Measurements from ENCODE around the gene SAMD9.
A peak's percentile ranks its signal among the peaks of the same experiment; 100 is the strongest.
"Not testable (repeated sequence)": the region's sequence is repeated elsewhere in the genome, so short reads cannot be mapped to it uniquely, and the experiment has no call there.

Gene SAMD9

GRCh38 chr7:93060865-93061264 is 56.9 kb downstream of the SAMD9 start:
- no peaks in the 10 kb centered on the region for H3K79me2 ChIP-seq
- H3K36me3 ChIP-seq (ENCODE audit: control insufficient read depth, insufficient read depth, low read length): no peaks in the 10 kb centered on the region
- H3K27me3 ChIP-seq (ENCODE audit: control insufficient read depth, insufficient read depth, low read length): no peaks in the 10 kb centered on the region
- H3K4me3 ChIP-seq (ENCODE audit: low read depth, low read length): no peak overlapping the region
- no peak for TF ChIP-seq CTCF (IDR thresholded peaks at IDR 0.05)
- no peak overlapping the region for H3K4me2 ChIP-seq (ENCODE audit: low read length)
- H3K4me1 ChIP-seq: peaks cover 4% of the 10 kb centered on the region
- H3K9me3 ChIP-seq (ENCODE audit: control insufficient read depth, low read length): no peaks in the 10 kb centered on the region
- H2AFZ ChIP-seq: no peak overlapping the region
- no peak overlapping the region for H3K27ac ChIP-seq
- no peak overlapping the region for H3K9ac ChIP-seq

GRCh38 chr7:93060025-93060424 is 57.8 kb downstream of the SAMD9 start:
- Histone ChIP-seq H3K36me3 (ENCODE audit: control insufficient read depth, insufficient read depth, low read length) (no peaks in the 10 kb centered on the region), H3K4me1 (peaks cover 4% of the 10 kb centered on the region), H3K27ac (no peak overlapping the region), H3K79me2 (no peaks in the 10 kb centered on the region), H3K27me3 (ENCODE audit: control insufficient read depth, insufficient read depth, low read length) (no peaks in the 10 kb centered on the region), H3K9ac (no peak overlapping the region), H3K9me3 (ENCODE audit: control insufficient read depth, low read length) (no peaks in the 10 kb centered on the region), H3K4me3 (ENCODE audit: low read depth, low read length) (no peak overlapping the region), H2AFZ (no peak overlapping the region), H3K4me2 (ENCODE audit: low read length) (no peak overlapping the region)
- TF ChIP-seq CTCF (IDR thresholded peaks at IDR 0.05): no peak

- H3K27ac ChIP-seq; H3K4me1 ChIP-seq; H3K4me3 ChIP-seq (ENCODE audit: low read depth, low read length); H3K9me3 ChIP-seq (ENCODE audit: control insufficient read depth, low read length); H3K79me2 ChIP-seq; H3K27me3 ChIP-seq (ENCODE audit: control insufficient read depth, insufficient read depth, low read length); H3K4me2 ChIP-seq (ENCODE audit: low read length); H3K9ac ChIP-seq; H2AFZ ChIP-seq; H3K36me3 ChIP-seq (ENCODE audit: control insufficient read depth, insufficient read depth, low read length): not testable (repeated sequence)
Measured at GRCh38 chr7:93056621-93057020, 61.2 kb downstream of the SAMD9 start.

- Histone ChIP-seq H3K9me3 (ENCODE audit: control insufficient read depth, low read length) (no peaks in the 10 kb centered on the region), H3K36me3 (ENCODE audit: control insufficient read depth, insufficient read depth, low read length) (no peaks in the 10 kb centered on the region), H3K4me2 (ENCODE audit: low read length) (no peak overlapping the region), H3K9ac (no peak overlapping the region), H3K27me3 (ENCODE audit: control insufficient read depth, insufficient read depth, low read length) (no peaks in the 10 kb centered on the region), H3K79me2 (no peaks in the 10 kb centered on the region), H2AFZ (no peak overlapping the region), H3K27ac (no peak overlapping the region), H3K4me1 (no peaks in the 10 kb centered on the region), H3K4me3 (ENCODE audit: low read depth, low read length) (no peak overlapping the region)
- peak; percentile 80 for TF ChIP-seq CTCF (IDR thresholded peaks at IDR 0.05)
Measured at GRCh38 chr7:93055543-93056107, 62.2 kb downstream of the SAMD9 start.

GRCh38 chr7:93054975-93055374 is 62.8 kb downstream of the SAMD9 start:
- Histone ChIP-seq H3K27me3 (ENCODE audit: control insufficient read depth, insufficient read depth, low read length) (no peaks in the 10 kb centered on the region), H3K4me1 (no peaks in the 10 kb centered on the region), H3K4me3 (ENCODE audit: low read depth, low read length) (no peak overlapping the region), H3K36me3 (ENCODE audit: control insufficient read depth, insufficient read depth, low read length) (no peaks in the 10 kb centered on the region), H3K79me2 (no peaks in the 10 kb centered on the region), H3K9me3 (ENCODE audit: control insufficient read depth, low read length) (no peaks in the 10 kb centered on the region), H3K9ac (no peak overlapping the region), H3K4me2 (ENCODE audit: low read length) (no peak overlapping the region), H2AFZ (no peak overlapping the region), H3K27ac (no peak overlapping the region)
- TF ChIP-seq CTCF (IDR thresholded peaks at IDR 0.05): no peak

All from parathyroid adenoma (tissue), 2 donors.